Ascending aorta (tissue), 2 donors: ENCODE results near the gene G6PC3. TPM values are rescaled to one million over a fixed set of nuclear protein-coding genes. Genes with fewer than 3 reads are reported as not detected.

Experiments used
- DNase-seq, 2 donors: peaks; one replicate each; pipeline ENCODE4 v3.0.0-alpha.2; 2019; ENCODE audit warnings: low spot score in 2 of 2
- H3K27ac ChIP-seq, 2 donors: fragments of 200-600 bp; sonication (generic); one replicate each; pipeline ENCODE4 v1.5.1; 2016 to 2017; ENCODE audit warnings: mild to moderate bottlenecking in 1 of 2
- H3K27me3 ChIP-seq: fragments of 200-600 bp; sonication (generic); one replicate; pipeline ENCODE4 v1.5.1; 2017
- H3K36me3 ChIP-seq, 2 donors: fragments of 200-600 bp; sonication (generic); one replicate each; pipeline ENCODE4 v1.5.1; 2016
- H3K4me1 ChIP-seq, 2 donors: fragments of 200-600 bp; sonication (generic); one replicate each; pipeline ENCODE4 v1.5.1; 2016 to 2017; ENCODE audit warnings: mild to moderate bottlenecking in 1 of 2
- H3K4me3 ChIP-seq, 2 donors: fragments of 200-600 bp; sonication (generic); one replicate each; pipeline ENCODE4 v1.5.1; 2016 to 2017; ENCODE audit warnings: mild to moderate bottlenecking in 1 of 2
- H3K9me3 ChIP-seq, 2 donors: fragments of 200-600 bp; sonication (generic); one replicate each; pipeline ENCODE4 v1.5.1; 2016
- CTCF ChIP-seq, 3 experiments: fragments of 200-600 bp in 2 of 3; fragments of 450-650 bp in 1 of 3; sonication (generic) in 2 of 3; IDR thresholded peaks; one replicate each; pipeline ENCODE4 v1.5.1; 2016 to 2019; ENCODE audit warnings: antibody characterized with exemption in 3 of 3, mild to moderate bottlenecking in 1 of 3, moderate library complexity in 1 of 3
- intact Hi-C: fragments of 100-400 bp; cut with DNase I; formaldehyde crosslinking; loops from one replicate; pipeline ENCODE4 v1.15.1; 2023
- total RNA-seq: library from RNA; depleted of rRNA; stranded (reverse); fragments of >200 nt; gene quantifications from one replicate; pipeline ENCODE4 v1.1.0, GENCODE V29; 2016

Gene G6PC3
- total RNA-seq, 1 donor from 2014 or later, result 111 TPM

GRCh38 chr17:44076716-44077594 lies 6.4 kb downstream of the G6PC3 start:
- Histone ChIP-seq H3K27ac (peak overlapping the region in 1 of 2 donors; percentile 10), H3K27me3 (no peaks in the 10 kb centered on the region), H3K36me3 (peaks cover 45 to 77% of the 10 kb centered on the region in 2 donors), H3K4me3 (no peak overlapping the region), H3K9me3 (no peaks in the 10 kb centered on the region), H3K4me1 (peaks cover under 1 to 6% of the 10 kb centered on the region in 2 donors)
- no peak for DNase-seq
- intact Hi-C loops, result no loop called here
- no peak for TF ChIP-seq CTCF (IDR thresholded peaks at IDR 0.05)

GRCh38 chr17:44077595-44077909 lies 7.0 kb downstream of the G6PC3 start:
- no peak for DNase-seq
- peaks cover 51 to 83% of the 10 kb centered on the region in 2 donors for H3K36me3 ChIP-seq

GRCh38 chr17:44078412-44078811 lies 7.9 kb downstream of the G6PC3 start:
- intact Hi-C loops, result no loop called here
- no peak for DNase-seq
- peaks cover 60 to 91% of the 10 kb centered on the region in 2 donors for H3K36me3 ChIP-seq

More at GRCh38 chr17:44077595-44077909, 7.0 kb downstream of the G6PC3 start:
- intact Hi-C loops, result no loop called here
- peaks cover 0 to 5% of the 10 kb centered on the region in 2 donors for H3K4me1 ChIP-seq
- no peak for TF ChIP-seq CTCF (IDR thresholded peaks at IDR 0.05)
- no peaks in the 10 kb centered on the region for H3K9me3 ChIP-seq
- no peak overlapping the region for H3K4me3 ChIP-seq
- H3K27ac ChIP-seq, result no peak overlapping the region
- H3K27me3 ChIP-seq, result no peaks in the 10 kb centered on the region

GRCh38 chr17:44079877-44080821 lies 9.6 kb downstream of the G6PC3 start:
- intact Hi-C loops, result no loop called here
- Histone ChIP-seq H3K9me3 (no peaks in the 10 kb centered on the region), H3K4me3 (no peak overlapping the region), H3K27ac (no peak overlapping the region), H3K36me3 (peaks cover 77 to 99% of the 10 kb centered on the region in 2 donors), H3K4me1 (no peaks in the 10 kb centered on the region), H3K27me3 (no peaks in the 10 kb centered on the region)
- no peak for TF ChIP-seq CTCF (IDR thresholded peaks at IDR 0.05)
- DNase-seq, result no peak

More at GRCh38 chr17:44078412-44078811, 7.9 kb downstream of the G6PC3 start:
- Histone ChIP-seq H3K9me3 (no peaks in the 10 kb centered on the region), H3K4me3 (no peak overlapping the region), H3K4me1 (no peaks in the 10 kb centered on the region), H3K27ac (no peak overlapping the region), H3K27me3 (no peaks in the 10 kb centered on the region)
- TF ChIP-seq CTCF (IDR thresholded peaks at IDR 0.05), result no peak

- no peak for DNase-seq
- intact Hi-C loops, result no loop called here
- H3K4me1 ChIP-seq, result no peaks in the 10 kb centered on the region
- H3K4me3 ChIP-seq, result no peak overlapping the region
- peak overlapping the region; percentile 2 to 31 for H3K27ac ChIP-seq
- H3K9me3 ChIP-seq, result no peaks in the 10 kb centered on the region
- peaks cover 82 to 98% of the 10 kb centered on the region in 2 donors for H3K36me3 ChIP-seq
- no peaks in the 10 kb centered on the region for H3K27me3 ChIP-seq
- no peak for TF ChIP-seq CTCF (IDR thresholded peaks at IDR 0.05)
Measured at GRCh38 chr17:44081681-44082080, 11.1 kb downstream of the G6PC3 start.
